WTC11 (cell line): ENCODE measurements around the gene EFNA5.

ENCODE experiments used
- ATF1 ChIP-seq: sonication (generic); formaldehyde crosslinking; IDR thresholded peaks from 2 replicates; pipeline ENCODE4 v1.8.1; 2023; ENCODE audit warnings: mild to moderate bottlenecking, moderate library complexity, missing genetic modification reagents
- CDX4 ChIP-seq: fragments of 250-450 bp; sonication (Bioruptor Pico); IDR thresholded peaks from 2 replicates; pipeline ENCODE4 v1.9.0; 2021; ENCODE audit warnings: moderate library complexity, mild to moderate bottlenecking, inconsistent platforms, borderline replicate concordance
- CREM ChIP-seq: sonication (generic); formaldehyde crosslinking; IDR thresholded peaks from 2 replicates; pipeline ENCODE4 v1.8.1; 2022; ENCODE audit warnings: mild to moderate bottlenecking, missing genetic modification reagents, moderate library complexity
- CTCF ChIP-seq: fragments of 200-600 bp; IDR thresholded peaks from 2 replicates; pipeline ENCODE4 v1.8.0; 2022; ENCODE audit warnings: antibody characterized with exemption
- E2F4 ChIP-seq: sonication (generic); formaldehyde crosslinking; IDR thresholded peaks from 2 replicates; pipeline ENCODE4 v1.8.1; 2022; ENCODE audit warnings: low read depth, mild to moderate bottlenecking, moderate library complexity, missing genetic modification reagents, borderline replicate concordance
- FOXP1 ChIP-seq: sonication (generic); formaldehyde crosslinking; IDR thresholded peaks from 2 replicates; pipeline ENCODE4 v1.8.0; 2022; ENCODE audit warnings: missing genetic modification reagents, mild to moderate bottlenecking, moderate library complexity, borderline replicate concordance
- NFE2L1 ChIP-seq: sonication (generic); formaldehyde crosslinking; IDR thresholded peaks from 2 replicates; pipeline ENCODE4 v1.8.1; 2023; ENCODE audit warnings: missing genetic modification reagents
- RORB ChIP-seq: fragments of 250-450 bp; sonication (Bioruptor Pico); IDR thresholded peaks from 2 replicates; pipeline ENCODE4 v1.9.0; 2021; ENCODE audit warnings: mild to moderate bottlenecking
- TP53 ChIP-seq: sonication (generic); formaldehyde crosslinking; IDR thresholded peaks from 2 replicates; pipeline ENCODE4 v1.8.1; 2023; ENCODE audit warnings: mild to moderate bottlenecking, missing genetic modification reagents
- ZNF232 ChIP-seq: sonication (generic); formaldehyde crosslinking; IDR thresholded peaks from 2 replicates; pipeline ENCODE4 v1.8.0; 2022; ENCODE audit warnings: mild to moderate bottlenecking, missing genetic modification reagents
- TF ChIP-seq, protein P1 (sequence below): sonication (generic); formaldehyde crosslinking; IDR thresholded peaks from 2 replicates; pipeline ENCODE4 v1.8.1; 2023; ENCODE audit warnings: mild to moderate bottlenecking, missing genetic modification reagents, moderate library complexity

- no peak for TF ChIP-seq CTCF
- no peak for TF ChIP-seq E2F4
- no peak for TF ChIP-seq NFE2L1
- TF ChIP-seq FOXP1 (CRISPR knock-in tag): no peak
- TF ChIP-seq, protein P1, sequence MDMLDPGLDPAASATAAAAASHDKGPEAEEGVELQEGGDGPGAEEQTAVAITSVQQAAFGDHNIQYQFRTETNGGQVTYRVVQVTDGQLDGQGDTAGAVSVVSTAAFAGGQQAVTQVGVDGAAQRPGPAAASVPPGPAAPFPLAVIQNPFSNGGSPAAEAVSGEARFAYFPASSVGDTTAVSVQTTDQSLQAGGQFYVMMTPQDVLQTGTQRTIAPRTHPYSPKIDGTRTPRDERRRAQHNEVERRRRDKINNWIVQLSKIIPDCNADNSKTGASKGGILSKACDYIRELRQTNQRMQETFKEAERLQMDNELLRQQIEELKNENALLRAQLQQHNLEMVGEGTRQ (CRISPR knock-in tag): no peak
- no peak for TF ChIP-seq CREM (CRISPR knock-in tag)
- TF ChIP-seq CDX4 (CRISPR knock-in tag): no peak
- TF ChIP-seq ZNF232 (CRISPR knock-in tag): no peak
- no peak for TF ChIP-seq RORB (CRISPR knock-in tag)
- no peak for TF ChIP-seq ATF1 (CRISPR knock-in tag)
- TF ChIP-seq TP53 (CRISPR knock-in tag): no peak
Observed at GRCh38 chr5:107512029-107512428, 158.7 kb downstream of the EFNA5 start.
